Right hindlimb (tissue), 1 donor: ENCODE results near the gene STAB1.
A peak's percentile ranks its signal among the peaks of the same experiment; 100 is the strongest.
"Not testable (repeated sequence)": the region's sequence is repeated elsewhere in the genome, so short reads cannot be mapped to it uniquely, and the experiment has no call there.

Source experiments
- DNase-seq: peaks from one replicate; pipeline ENCODE4 v3.0.0-alpha.2; 2018

The STAB1 gene

DNA sequence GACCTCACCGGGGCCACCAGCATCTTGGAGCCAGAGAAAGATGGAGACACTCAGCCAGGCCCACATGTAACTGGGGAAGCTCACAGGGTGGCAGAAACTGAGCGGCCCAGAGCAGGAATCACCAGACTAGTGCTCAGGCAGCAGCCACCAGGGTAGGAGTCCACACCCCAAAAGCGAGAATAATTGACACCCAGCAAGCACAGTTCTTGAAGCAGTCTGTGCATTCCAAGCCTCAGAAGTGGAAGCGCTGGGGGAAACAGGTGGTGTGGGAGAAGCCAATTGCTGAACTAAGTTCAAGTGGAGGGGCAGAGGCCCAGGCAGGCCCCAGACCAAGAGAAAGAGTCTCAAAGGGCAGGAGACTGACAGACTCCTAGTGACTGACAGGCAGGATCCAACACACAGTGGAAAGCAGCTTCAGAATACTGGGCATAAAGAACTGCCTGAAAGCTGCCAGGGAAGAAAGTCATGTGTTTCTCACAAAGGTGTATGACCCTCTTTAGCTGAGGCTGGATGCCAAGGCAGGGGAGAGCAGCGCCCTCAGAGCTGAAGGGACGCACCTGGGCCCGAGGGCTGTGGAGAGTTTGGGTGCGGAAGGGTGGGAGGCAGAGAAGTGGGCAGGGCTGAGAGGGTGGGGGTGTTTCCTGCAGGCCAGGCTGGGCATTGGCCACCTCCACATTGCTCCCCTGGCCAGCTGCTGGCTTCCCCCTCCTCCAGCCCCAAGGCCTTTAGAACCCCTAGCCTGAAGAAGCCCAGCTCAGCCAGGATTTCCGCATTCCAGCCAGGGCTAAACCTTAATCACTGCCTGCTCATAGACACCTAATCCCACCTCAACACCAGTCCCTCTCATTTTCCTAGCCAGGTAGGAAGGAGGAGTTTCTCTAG, 30.8 kb downstream of the STAB1 start:
- DNase-seq: peak; percentile 18

DNA sequence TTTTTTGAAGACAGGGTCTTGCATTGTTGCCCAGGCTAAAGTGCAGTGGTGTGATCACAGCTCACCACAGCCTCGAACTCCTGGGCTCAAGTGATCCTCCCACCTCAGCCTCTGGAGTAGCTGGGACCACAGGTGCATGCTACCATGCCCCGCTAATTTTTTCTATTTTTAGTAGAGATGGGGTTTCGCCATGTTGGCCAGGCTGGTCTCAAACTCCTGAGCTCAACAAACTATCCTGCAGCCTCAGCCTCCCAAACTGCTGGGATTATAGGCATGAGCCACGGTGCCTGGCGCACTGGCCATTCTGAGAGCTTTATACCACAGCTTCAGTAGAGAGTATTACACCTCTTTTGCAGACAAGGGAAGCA, 31.5 kb downstream of the STAB1 start:
- not testable (repeated sequence) for DNase-seq

DNA sequence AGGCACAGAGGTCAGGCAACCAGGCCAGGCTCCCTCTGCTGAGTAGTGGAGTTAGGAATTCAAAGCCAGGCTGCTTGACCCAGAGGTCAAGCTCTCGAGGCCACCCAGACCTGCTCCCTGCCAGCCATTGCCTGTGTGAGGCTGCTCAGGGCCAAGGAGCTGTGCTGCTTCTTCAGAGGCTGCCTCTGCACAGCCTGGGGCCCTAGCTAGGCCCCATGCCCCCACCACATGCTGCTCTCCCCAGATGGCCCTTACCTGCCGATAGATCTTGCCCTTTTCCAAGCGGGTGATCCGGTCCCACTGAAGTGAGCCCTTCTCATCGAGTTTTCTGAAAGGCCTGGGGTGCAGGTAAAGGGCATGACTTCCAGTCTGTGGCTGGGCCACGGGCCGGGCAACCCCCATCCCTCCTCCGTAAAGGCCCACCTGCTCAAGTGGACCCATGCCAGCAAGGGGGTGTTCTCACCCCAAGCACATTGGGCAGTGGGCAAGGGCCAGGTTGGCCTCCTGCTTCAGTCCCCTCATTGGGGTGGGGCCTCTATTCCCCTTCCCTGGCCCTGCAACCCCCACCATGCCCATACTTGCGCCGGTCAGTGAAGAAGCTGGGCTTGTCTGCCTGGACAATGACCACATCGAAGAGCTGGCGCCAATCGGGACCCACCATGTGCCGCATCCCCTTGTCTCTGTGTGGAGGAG, 32.0 kb downstream of the STAB1 start:
- peak; percentile 16 for DNase-seq

DNA sequence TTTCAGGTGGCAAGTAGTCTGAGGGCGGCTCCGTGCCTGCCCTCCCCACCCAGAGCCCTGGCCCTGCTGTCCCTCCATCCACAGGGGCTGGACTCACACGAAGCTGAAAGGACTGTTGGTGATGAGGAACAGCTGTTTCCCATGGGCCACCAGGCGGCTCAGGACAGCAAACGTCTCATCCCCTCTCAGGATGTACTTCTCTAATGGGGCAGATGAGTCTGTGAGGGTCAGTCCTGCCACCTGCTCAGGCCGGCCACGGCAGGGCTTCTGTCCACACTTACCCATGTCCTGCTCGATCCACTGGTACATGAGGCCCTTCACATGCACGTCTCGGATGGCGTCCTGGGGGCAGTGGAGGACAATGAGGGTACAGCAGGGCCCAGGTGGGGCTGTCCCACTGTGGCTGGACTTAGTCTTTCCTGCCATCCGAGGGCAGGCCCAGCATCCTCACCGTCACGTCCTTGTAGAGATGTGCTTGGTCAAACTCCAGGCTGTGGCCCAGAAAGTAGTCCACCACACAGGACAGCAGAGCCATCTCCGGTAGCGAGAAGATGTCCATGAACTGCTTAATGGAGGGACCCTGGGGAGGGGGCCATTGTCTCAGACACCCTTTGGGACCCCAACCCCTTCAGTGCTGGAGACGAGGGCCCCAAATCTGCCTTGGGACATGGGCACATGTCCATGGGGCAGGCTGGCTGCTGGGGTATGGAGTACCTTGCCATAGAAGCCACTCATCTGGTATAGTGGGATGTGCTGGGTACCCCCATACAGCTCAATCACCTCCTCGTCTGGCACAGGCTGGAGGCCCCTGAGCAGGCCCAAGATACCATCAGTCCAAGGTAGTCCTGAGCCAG, 32.8 kb downstream of the STAB1 start:
- peak; percentile 18 for DNase-seq

DNA sequence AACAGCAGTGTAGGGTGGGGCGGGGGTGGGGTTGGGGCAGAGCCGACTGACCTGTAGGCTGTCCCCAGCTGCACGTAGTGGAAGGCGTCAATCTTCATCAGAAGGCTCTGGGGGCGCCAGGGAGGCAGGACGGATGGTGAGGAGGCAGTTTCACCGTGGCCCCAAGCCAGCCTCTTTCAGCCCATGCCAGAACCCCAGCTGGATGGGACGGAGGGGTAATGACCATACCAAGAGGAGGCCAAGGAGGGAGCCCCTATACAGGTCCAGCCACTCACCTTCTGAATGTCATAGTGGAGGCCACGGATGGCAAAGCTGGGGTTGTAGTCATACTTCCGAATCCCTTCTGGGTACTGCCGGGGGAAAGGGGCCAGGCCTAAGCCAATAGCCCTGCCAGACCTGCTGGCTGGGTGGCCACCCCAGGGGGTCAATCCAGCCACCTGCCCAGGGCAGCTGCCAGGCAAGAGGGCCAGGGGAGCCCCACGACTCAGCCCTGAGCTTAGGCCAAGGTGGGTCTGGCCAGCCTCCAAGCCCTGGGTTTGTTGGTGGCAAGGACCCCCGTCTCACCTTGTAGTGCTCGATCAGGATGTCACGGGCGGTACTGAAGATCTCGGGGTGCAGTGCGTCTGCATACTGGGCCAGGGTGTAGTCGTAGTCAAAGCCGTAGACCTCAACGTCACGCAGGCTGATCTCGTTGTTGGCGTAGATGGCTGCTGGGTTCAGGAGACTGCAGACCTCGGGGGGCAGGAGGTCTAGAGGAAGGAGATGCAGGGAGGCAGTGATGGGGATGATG, 33.6 kb downstream of the STAB1 start:
- DNase-seq: peak; percentile 18

DNA sequence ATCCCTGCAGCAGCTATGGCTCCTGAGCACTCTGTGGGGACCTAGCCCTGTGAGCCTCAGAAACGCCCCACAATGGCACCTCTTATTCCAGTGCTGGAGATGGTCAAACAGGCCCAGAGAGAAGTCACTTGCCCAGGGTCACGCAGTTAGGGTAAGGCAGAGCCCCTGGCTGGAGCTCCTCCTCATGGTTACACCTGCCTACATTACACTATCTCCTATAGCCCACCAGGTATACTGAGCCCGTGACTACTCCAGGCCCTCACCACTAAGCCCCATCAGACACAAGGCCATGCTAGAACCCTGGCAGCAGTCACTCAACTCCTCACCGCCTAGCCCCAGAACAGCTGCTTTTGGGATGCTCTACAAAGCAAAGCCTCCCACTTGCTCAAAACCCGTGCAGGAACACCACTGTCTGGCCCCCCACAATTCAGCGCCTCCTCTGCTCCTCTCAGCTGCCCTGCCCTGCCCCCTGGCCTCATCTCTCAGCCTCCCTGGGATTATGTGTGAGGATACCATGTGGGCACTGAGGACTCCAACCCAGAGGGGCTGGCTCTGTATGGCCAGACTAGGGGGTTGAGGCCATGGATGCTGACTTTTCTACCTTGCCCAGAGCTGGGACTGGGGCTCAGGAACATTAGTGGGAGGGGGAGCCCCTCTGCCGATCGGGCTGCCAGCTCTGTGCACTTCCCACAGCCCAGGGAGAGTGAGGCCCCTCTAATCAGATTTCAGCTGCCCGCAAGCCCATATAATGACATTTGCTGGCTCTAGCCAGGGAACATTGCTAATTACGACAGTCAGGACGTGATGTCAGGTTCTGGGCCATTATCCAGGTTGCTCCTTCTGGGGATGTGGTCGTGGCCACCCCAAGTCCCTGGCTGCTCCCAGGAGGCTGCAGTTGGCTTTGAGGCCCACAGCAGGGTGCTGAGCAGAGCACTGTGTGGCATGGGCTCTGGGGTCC, 34.5 kb downstream of the STAB1 start:
- DNase-seq: peak; percentile 28

DNA sequence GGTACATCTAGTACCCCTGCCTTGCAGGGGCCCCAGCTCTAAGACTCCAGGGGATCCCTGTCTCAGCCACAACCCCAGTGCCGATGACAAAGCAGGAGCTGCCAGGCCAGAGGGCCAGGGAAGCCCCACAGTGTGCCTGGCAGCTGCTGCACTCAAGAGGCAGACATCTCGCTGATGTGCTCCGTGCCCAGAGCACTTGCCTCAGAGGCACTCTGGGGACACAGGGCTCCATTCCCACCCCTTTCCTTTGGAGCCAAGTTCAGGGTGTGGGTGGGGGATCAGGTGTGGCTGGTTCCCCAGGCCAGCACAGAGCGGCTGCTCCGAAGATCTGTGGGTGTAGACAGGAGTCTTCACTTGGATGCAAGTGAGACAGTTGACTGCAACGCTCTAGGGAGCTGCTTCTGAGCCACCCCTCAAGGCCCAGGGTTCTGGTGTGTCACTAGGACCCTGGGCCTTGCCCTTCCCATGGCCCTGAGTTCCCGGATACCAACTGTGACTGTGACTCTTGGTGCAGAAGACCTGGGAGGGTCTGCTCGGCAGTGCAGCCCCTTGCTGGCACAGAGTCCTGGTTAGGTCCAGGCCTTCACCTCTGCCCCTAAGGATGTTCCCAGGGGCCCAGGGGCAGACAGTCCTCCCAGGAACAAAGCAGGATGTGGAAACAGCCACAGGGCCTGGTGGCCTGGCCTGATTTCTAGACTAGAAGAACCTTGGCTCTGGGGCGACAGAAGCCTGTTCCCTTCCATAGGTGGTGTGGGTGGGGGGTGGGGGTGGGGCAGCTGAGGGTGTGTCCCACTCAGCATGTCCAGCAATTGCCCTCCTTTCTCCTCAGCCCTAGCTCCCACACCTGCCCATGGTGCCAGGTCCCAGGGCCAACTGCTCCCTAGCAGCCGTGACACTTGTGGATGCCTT, 36.0 kb downstream of the STAB1 start:
- DNase-seq: peak; percentile 20

DNA sequence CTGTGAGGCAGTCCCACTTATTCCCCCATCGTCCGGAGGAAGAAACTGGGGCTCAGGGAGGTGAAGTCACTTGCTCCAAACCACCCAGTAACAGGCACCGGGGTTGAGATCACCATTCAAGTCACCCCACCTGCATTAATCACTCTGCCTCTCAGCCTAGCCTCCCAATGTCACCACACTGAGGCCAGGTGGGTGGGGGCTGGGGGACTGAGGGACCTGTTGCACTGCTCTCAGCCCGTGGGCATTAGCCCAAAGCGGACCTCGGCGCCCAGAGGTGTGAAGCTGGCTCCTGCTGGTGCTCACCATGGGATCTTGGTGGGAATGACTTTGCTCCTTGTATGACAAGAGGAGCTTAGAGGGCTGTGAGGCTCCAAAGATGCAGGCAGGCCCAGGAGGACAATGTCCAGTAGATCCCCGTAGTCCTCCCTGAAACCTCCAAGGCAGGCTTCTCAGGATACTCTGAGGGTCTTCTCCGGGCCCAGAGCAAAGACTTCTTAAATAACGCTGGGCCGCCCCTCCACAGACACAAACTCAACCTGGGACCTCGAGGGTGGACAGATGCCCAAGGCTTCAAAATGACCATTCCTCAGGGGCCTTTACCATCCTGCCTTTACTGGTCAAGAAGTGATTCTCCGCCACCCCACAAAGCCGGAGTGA, 36.9 kb downstream of the STAB1 start:
- no peak for DNase-seq

DNA sequence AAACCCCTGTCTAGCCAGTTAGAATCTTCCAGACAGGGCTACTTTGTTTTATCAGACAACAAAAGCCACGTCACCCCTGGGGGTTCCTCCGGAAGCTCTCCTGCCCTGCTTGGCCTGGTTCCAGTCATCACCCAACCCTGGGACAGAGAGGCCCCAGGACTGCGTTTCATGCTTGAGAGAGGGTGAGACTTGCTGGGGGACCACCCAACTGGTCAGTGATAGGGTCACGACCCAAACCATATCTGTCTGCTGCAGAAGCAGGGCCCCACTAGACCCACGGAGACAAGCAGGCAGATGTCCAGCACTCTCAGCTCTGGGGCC, 37.3 kb downstream of the STAB1 start:
- DNase-seq: no peak

DNA sequence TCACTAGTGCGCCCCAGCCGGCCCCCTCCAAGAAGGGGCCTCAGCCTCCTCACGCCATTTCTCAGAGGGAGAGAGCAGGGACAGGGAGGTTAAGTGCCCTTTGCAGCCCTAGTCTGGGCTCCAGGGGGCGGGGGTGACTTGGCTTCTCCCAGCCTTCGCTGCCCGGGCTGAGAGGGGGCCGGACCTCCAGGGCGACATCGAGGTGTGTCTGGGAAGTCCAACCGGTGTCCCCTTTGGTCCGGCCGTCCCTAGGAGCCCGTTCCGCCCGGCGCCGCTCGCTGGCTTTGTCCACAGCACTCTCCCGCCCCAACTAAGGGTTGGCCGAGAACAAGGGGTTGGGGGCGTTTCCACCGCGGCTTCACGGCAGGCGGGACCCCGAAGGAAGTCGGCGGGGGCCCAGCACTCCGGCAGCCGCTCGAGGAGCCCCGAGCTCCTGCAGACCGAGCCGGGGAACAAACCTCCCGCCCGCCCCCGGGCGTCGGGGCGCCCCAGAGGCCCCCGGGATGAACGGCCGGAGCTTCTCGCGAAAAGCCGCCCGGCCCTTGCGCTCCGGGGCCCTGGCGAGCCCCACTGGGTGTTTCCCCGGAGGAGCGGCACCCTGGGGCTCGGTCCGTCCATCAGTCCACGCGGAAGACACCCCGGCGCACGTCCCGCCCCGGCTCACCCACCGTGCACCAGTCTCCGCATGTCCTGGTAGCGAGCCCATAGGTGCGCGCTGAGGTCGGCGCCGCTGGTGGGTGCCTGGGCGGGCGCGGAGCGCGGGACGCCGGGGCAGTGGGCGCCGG, 37.9 kb downstream of the STAB1 start:
- peak; percentile 55 for DNase-seq

DNA sequence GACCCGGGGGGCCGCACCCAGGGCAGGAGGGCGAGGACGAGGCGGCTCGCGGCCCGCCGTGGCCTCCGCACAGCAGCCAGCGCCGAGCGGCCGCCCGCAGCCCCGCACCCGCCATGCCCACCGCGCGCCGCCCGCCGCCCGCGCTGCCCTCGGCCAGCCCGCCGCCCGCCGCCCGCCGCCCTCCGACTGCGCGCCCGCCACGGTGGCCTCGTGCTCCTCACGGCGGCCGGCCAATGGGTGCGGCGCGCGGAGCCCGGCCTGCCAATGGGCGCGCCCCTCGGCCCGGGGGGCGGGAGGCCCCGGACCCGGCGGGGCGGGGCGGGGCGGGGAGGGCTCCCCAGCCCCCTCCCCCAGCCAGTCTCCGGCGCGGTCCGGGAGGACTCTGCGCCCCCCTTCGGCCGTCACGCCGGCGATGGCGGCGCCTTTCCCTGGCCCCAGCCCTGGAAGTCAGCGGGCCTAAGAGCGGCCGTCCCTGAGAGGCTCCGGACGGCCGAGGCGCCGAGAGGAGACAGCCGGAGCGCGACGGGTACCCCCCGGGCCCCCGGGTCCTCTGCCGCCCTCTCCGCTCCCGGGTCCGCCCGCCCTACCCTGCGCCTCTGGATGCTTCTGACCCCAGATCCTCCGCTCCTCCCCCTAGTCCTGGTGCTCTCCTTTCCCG, 38.6 kb downstream of the STAB1 start, which contains the start of gene NT5DC2:
TSS of gene NT5DC2 (minus strand) at position 235 of the 658 bp plus-strand sequence. CDS start at position 115, 120 bp downstream.
- DNase-seq: peak; percentile 87

DNA sequence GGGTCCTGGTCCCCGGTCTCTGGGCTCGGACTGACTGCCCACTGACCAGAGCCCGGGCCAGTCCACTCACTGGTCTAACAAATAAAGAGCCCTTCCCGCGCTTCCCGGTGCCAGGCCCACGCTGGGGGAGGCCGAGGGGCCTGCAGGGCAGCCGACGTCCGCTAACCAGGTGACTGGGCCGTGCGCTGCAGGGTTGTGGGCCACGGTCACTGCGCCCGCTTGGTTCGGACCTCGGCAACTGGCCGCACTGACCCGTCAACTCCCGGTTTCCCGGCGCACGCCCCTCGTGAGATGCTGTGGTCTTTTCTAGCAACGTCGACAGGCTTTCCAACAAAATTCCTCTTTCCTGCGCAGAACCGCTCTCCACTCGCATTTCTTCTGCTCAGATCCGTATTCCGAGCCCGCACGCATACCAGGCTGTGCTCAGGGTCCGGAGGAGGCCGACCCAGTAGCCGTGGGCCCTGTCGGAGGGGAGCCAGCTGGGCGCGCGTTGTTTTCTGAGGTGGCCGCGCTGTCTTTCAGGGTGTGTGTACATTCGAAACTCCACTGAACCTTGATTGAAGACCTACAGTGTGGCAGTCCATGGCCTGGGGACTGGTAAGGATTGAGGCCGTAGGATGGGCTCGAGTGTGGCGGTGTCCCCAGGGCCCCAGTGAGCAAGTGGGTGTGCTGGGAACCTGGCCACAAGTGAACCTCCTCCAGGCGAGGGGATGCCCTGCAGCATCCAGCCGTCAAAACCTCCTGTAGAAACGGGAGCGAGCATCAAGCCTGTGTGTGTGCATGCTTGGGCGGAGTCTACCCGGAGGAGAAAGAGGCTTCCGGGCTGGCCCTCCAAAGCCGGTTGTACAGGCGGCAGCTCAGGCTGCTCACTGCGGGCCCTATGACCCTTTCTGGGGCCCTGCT, 39.4 kb downstream of the STAB1 start:
- peak; percentile 47 for DNase-seq

DNA sequence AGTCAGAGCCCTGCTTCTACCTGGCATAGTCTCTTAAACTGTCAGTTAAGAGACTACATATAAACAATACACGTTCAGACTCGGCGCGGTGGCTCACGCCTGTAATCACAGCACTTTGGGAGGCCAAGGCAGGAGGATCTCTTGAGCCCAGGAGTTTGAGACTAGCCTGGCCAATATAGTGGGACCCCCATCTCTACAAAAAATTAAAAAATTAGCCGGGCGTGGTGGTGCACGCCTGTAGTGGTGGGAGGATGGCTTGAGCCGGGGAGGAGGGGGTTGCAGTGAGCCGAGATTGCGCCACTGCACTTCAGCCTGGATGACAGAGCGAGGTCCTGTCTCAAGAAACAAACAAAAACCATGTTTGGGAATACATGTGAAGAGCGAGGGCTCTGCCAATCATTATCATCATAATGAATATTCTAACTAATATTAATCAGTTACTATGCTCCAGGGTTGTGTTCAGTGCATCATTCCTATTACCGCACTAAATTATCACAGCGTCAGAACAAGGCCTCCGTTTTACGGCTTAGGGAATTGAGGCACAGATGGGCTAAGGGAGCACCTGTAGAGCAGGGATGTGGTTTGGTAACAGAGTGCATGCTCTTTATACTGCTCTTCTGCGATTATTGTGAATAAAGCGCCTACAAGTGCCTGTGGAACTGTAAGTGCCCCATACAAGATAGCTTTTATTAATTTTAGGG, 40.4 kb downstream of the STAB1 start:
- DNase-seq: peak; percentile 12

DNA sequence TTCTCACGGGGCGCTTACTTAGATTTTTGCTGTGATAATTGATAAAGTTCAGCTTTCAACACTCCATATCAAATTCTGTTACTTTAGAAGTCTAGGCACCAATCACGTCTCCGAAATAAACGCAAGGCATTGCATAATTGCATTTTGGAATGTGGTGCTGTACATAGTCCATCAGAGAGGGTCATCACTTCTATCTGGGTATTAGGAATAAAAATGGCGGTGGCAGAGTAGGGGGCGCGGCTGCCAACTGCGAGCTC, 40.9 kb downstream of the STAB1 start:
- DNase-seq: no peak

DNA sequence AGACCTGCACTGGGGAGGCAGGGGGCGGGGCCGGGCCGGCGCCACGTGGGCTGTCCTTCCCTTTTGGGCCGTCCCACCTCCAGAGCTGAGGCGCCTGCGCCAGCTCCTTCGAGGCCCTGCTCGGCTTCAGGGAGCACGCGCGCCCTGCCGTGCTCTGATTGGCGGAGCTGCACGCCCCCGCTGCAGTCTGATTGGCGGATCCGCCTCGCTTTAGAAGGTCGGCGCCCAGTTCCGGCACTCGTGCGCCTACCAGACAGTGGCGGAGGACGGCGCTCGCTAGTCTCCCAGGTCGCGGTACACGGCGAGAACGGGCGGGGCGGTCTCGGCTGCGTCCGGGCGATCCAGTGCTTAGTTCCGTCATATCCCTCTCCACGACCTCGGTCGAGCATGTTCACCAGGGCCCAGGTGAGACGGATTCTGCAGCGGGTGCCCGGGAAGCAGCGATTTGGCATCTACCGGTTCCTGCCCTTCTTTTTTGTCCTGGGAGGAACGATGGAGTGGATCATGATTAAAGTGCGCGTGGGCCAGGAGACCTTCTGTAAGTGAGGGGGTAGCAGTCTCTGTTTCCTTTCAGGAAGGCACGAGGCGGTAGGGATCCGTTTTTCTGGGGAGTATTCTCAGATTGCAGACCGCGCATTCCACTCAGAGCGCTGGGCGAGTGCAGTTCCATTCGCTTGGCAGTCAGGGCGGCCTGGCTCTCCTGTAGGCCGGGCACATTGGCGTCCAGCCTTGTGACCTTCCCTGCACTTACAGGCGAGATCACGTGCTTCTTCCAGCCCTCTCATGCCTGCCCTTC, 41.4 kb downstream of the STAB1 start, which contains the start of gene UQCC5:
TSS of gene UQCC5 (plus strand) at position 237 of the 796 bp plus-strand sequence. CDS start at position 388, 151 bp downstream.
- peak; percentile 99 for DNase-seq

DNA sequence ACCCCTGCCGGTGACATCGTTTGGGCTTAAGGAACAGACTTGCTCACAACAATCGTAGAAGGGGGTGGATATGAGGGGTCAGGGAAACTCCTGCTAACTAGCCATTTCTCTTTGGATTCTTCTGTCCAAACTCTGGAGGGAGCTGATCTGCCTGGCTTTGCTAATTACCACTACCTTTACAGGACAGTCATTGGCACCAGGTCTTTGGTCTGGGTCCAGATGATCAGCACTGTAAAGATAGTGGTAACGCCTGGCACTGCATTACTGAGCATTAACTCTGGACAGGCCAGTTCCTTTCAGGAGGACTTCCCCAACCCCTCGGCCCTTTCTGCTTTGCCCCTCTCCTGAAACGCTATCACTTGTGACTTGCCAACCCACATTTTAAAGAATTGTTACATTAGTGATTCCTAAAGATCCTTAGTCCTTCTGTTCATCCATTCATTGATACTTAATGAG, 42.1 kb downstream of the STAB1 start:
- DNase-seq: no peak
